Osteocyte (in vitro differentiated cells): ENCODE measurements around the gene ADGRA1. TPM values are rescaled to one million over a fixed set of nuclear protein-coding genes. Genes with fewer than 3 reads are reported as not detected.

Experiments used
- DNase-seq: peaks from one replicate; pipeline ENCODE4 v3.0.0; 2021; ENCODE audit warnings: mixed read lengths; ENCODE audit not compliant: unreplicated experiment; ENCODE audit errors: extremely low spot score
- H3K27ac Mint-ChIP-seq: one replicate; pipeline ENCODE4 v1.8.0; 2021; ENCODE audit warnings: mild to moderate bottlenecking, mixed read lengths; ENCODE audit not compliant: unreplicated experiment
- H3K27me3 Mint-ChIP-seq: one replicate; pipeline ENCODE4 v1.8.0; 2021; ENCODE audit warnings: mixed read lengths; ENCODE audit not compliant: unreplicated experiment
- H3K36me3 Mint-ChIP-seq: one replicate; pipeline ENCODE4 v1.8.0; 2021; ENCODE audit warnings: mixed read lengths; ENCODE audit not compliant: unreplicated experiment
- H3K4me1 Mint-ChIP-seq: one replicate; pipeline ENCODE4 v1.8.0; 2021; ENCODE audit warnings: mixed read lengths; ENCODE audit not compliant: unreplicated experiment
- H3K4me3 Mint-ChIP-seq: one replicate; pipeline ENCODE4 v1.8.0; 2021; ENCODE audit warnings: mild to moderate bottlenecking, moderate library complexity, mixed read lengths; ENCODE audit not compliant: unreplicated experiment
- H3K9me3 Mint-ChIP-seq: one replicate; pipeline ENCODE4 v1.8.0; 2021; ENCODE audit warnings: mixed read lengths; ENCODE audit not compliant: unreplicated experiment
- total RNA-seq: library from RNA; stranded (reverse); gene quantifications from 2 replicates; pipeline ENCODE4 v1.2.1, GENCODE V29; 2021
- TF ChIP-seq, protein P1 (sequence below): fragments of 200-600 bp; sonication (generic); IDR thresholded peaks from 2 replicates; pipeline ENCODE4 v1.5.0; 2021; ENCODE audit warnings: antibody characterized with exemption, mild to moderate bottlenecking, moderate library complexity

ADGRA1 gene
- total RNA-seq, 1 donor from 2014 or later = not detected

DNA sequence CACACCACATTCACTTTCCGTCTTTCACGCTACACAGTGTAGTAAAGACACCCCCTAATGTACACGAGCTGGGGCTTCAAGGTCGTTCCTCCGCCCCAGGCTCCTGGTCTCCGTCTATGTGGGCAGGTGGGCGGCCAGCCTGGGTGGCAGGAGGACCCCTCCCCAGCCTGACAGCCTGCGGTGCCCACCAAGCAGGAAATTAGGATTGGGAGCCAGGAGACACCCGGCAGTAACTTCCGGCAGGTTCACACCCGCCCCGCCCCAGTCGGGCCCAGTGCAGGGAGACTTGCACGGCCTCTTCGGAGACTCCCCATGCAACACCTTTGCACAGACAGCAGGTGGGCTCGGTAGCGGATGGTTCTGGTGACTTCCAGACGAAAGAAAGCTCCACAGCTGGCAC lies 27.7 kb upstream of the ADGRA1 start:
- H3K27me3 Mint-ChIP-seq = no peaks in the 10 kb centered on the region
- TF ChIP-seq, protein P1, sequence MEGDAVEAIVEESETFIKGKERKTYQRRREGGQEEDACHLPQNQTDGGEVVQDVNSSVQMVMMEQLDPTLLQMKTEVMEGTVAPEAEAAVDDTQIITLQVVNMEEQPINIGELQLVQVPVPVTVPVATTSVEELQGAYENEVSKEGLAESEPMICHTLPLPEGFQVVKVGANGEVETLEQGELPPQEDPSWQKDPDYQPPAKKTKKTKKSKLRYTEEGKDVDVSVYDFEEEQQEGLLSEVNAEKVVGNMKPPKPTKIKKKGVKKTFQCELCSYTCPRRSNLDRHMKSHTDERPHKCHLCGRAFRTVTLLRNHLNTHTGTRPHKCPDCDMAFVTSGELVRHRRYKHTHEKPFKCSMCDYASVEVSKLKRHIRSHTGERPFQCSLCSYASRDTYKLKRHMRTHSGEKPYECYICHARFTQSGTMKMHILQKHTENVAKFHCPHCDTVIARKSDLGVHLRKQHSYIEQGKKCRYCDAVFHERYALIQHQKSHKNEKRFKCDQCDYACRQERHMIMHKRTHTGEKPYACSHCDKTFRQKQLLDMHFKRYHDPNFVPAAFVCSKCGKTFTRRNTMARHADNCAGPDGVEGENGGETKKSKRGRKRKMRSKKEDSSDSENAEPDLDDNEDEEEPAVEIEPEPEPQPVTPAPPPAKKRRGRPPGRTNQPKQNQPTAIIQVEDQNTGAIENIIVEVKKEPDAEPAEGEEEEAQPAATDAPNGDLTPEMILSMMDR = no peak
- no peak overlapping the region for H3K27ac Mint-ChIP-seq
- DNase-seq = no peak
- no peaks in the 10 kb centered on the region for H3K36me3 Mint-ChIP-seq
- no peaks in the 10 kb centered on the region for H3K4me1 Mint-ChIP-seq
- no peaks in the 10 kb centered on the region for H3K9me3 Mint-ChIP-seq
- no peak overlapping the region for H3K4me3 Mint-ChIP-seq

DNA sequence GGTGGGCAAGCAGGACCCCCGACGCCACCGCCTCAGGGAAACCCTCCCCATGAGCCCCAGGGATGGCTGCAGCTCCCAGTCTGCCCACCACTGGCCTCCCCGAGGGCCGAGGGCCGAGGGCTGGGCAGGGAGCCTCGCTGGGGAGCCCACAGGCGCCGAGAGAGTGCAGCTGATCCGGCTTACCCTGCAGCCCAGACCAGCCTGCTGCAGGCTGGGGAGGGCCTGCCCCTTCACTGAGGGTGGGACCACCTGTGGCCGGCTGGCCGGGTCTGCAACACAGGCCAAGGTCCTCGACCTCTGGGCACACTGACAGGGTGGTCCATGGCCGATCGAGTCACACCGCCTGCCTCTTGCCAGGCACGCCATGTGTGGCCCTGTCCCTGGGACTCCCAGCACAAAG lies 27.3 kb upstream of the ADGRA1 start:
- Mint-ChIP-seq H3K4me1 (no peaks in the 10 kb centered on the region), H3K9me3 (no peaks in the 10 kb centered on the region), H3K27ac (no peak overlapping the region), H3K27me3 (no peaks in the 10 kb centered on the region), H3K4me3 (no peak overlapping the region), H3K36me3 (no peaks in the 10 kb centered on the region)
- TF ChIP-seq, protein P1 = no peak
- DNase-seq = no peak

DNA sequence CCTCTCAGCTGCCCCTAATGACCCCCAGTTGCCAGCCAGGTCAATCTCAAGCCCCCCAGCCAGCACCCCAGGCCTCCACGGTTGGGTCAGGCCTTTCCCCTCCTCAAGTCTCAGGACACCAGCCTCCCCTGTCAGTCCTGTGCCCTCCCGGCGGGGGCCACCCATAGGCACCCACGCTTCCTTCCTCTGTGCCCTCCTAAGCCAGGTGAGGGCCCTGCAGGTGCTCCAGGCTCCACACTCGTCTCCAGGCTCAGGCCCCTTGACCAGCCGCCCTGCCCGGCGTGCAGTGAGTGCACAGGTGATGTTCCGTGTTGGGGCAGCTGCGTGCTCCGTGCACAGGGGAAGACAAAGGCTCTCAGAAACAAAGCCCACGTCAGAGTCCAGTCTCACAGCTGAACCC lies 26.8 kb upstream of the ADGRA1 start:
- DNase-seq = no peak
- TF ChIP-seq, protein P1 = no peak
- Mint-ChIP-seq H3K36me3 (no peaks in the 10 kb centered on the region), H3K27ac (no peak overlapping the region), H3K9me3 (no peaks in the 10 kb centered on the region), H3K27me3 (no peaks in the 10 kb centered on the region), H3K4me3 (no peak overlapping the region), H3K4me1 (no peaks in the 10 kb centered on the region)

DNA sequence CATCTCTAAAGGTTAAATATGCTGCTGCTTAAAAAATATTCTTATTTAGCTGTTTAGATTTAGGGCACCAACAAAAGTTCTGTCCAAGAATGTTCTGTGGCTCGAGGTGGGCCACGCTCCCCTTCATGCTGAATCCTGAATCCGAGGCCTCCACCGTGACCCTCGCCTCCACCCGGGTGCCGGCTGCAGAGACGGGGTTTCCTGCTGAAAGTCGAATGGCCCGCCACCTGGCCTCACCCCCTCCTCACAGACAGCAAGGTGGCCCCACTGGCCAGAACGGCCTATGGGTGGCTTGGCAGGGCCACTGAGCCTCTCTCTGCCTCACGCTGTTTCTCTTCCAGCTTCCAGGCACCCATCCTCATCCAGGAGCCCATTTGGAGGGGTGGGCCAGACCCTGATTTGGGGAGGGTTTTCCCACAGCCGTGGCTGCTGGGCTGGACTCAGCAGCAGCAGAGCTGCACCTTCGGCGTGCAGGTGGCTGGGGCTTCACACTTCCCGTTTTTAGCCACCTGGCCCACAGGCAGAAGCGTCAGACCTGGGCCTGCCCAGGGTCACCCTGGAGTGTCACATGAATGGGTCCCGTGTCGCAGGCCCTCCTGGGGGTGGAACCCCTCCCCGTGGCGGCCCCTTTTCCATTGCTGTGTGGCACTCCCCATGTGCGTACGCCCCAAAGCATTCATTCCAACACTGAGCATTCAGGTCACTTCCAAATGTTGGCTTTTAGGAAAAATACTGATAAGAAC lies 26.3 kb upstream of the ADGRA1 start:
- DNase-seq = no peak
- TF ChIP-seq, protein P1 = no peak
- H3K36me3 Mint-ChIP-seq = no peaks in the 10 kb centered on the region
- H3K4me1 Mint-ChIP-seq = no peaks in the 10 kb centered on the region
- no peaks in the 10 kb centered on the region for H3K9me3 Mint-ChIP-seq
- H3K27me3 Mint-ChIP-seq = no peaks in the 10 kb centered on the region
- H3K27ac Mint-ChIP-seq = no peak overlapping the region
- no peak overlapping the region for H3K4me3 Mint-ChIP-seq

DNA sequence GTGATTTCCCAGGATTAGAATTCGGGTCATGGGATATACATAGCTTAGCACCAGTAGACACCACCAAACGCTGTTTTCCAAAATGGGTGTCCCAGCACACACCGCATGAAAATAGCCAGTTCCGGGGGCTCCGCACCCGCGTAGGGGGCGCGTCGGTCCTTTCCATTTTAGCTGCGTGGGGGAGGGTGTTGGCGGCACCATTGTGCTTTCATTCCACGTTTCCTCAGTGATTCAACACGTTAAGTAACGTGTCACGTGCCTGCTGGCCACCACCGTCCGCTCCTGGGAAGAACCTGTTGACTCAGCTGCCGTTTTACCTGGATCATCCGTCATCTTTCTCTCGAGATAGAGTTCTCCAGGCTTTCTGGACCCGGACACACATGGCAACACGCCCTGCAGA lies 25.6 kb upstream of the ADGRA1 start:
- no peaks in the 10 kb centered on the region for H3K27me3 Mint-ChIP-seq
- no peaks in the 10 kb centered on the region for H3K4me1 Mint-ChIP-seq
- TF ChIP-seq, protein P1 = no peak
- no peak overlapping the region for H3K27ac Mint-ChIP-seq
- no peaks in the 10 kb centered on the region for H3K9me3 Mint-ChIP-seq
- H3K4me3 Mint-ChIP-seq = no peak overlapping the region
- H3K36me3 Mint-ChIP-seq = no peaks in the 10 kb centered on the region
- DNase-seq = no peak
